ENCODE results near the gene FBXL16.

GRCh38 chr16:705431-706188 lies at the start of gene FBXL16:
- TF ChIP-seq CTCF (IDR thresholded peaks at IDR 0.05; ENCODE audit: insufficient read depth, low read length) (no peak), POLR2AphosphoS5 (IDR thresholded peaks at IDR 0.05; ENCODE audit: low read depth) (no peak), REST (IDR thresholded peaks at IDR 0.05; ENCODE audit: insufficient replicate concordance, low read depth) (no peak), SPI1 (IDR thresholded peaks at IDR 0.05; ENCODE audit: borderline replicate concordance, low read depth) (no peak), GABPA (IDR thresholded peaks at IDR 0.05; ENCODE audit: low read depth) (no peak)

Measured in HL-60 (cell line).